ENCODE results near the gene PIGQ.

The PIGQ gene

DNA sequence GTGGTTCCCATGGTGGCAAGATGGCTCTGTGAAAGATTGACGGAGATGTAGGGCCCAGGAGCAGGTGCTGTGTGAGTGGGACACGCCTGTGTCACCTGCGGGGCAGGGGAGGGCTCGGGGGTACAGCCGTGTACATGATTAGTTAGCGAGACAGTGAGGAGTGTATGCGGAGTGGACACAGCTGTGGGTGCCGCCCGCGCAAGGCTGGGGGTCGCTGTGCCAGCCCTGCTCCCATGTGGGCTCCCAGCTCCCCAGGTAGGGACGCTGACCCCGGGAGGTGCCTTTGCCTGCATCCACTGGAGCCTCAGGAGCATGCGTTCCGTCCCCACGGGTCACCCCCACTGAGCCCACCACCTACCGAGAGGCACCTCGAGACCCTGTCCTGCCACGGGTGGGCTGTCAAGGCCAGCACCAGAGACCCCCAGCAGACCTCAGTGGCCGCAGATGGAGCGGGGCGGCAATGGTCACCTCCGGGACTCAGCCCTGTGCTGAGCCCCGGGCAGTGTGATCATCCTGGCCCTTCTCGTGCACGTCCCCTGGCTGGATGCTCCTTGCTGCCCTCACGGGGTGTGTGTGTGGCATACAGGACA lies 34.8 kb upstream of the PIGQ start:
- no peak for DNase-seq

DNA sequence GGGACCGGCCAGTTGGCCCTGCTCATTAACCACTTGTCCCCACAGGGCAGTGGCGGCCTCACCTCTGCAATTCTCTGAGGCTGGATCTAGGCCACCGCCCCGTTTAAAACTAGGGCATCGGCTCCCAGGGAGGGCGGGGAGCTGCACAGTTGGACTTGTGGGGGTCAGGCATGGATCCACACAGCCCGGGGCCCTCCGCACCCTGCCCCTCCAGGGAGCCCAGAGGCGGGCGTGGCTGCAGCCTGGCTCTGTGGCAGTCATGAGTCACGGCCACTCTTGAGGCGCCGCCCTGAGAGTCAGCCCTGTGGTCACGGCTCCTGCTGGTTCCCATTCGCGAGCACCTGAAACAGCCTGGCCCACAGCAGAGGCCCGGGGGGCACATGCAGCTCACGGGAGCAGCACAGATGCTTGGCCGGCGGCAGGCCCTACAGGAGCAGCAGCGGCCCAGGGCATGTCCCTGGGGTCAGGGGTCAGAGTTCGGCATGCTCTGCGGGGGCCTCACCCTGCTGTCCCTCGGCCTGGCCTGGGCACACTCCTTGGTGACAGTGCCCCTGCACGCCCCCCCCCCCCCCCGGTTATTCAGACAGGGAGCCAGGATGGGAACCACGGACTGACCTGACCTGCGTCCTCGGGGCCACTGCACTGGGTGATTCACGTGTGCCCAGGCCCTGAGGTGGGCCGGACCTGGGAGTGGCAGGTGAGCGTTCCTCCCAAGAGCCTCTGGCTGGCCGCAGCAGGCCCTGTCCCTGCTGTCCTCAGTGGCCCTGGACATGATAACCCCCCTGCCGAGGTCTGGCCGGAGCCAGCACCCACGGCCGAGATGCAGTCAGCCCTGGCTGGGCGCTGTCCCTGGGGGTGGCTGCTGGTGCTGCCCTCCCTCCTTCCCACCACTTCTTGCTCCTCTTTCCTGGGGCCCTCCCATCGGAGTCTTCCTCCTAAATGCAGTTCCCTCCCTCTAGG lies 34.0 kb upstream of the PIGQ start:
- DNase-seq = peak; percentile 69

DNA sequence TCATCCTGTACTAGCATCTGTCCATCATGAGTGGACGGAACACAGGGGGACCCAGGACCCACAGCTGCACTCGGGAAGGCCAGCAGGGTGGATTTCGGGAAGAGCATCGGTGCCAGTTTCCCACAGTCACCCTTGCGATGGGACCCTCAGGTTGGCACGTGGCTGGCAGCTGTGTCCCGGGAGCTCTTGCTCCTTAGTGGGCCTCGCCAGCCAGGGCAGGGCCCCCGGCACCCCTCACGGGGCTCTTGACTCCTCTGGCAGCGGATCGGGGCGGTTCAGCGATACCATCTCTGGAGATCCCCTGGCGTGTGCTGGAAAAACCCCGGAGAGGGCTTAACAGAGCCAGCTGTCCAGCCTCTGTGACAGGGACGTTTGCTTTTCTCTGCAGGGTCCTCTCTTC lies 33.0 kb upstream of the PIGQ start:
- DNase-seq = no peak

DNA sequence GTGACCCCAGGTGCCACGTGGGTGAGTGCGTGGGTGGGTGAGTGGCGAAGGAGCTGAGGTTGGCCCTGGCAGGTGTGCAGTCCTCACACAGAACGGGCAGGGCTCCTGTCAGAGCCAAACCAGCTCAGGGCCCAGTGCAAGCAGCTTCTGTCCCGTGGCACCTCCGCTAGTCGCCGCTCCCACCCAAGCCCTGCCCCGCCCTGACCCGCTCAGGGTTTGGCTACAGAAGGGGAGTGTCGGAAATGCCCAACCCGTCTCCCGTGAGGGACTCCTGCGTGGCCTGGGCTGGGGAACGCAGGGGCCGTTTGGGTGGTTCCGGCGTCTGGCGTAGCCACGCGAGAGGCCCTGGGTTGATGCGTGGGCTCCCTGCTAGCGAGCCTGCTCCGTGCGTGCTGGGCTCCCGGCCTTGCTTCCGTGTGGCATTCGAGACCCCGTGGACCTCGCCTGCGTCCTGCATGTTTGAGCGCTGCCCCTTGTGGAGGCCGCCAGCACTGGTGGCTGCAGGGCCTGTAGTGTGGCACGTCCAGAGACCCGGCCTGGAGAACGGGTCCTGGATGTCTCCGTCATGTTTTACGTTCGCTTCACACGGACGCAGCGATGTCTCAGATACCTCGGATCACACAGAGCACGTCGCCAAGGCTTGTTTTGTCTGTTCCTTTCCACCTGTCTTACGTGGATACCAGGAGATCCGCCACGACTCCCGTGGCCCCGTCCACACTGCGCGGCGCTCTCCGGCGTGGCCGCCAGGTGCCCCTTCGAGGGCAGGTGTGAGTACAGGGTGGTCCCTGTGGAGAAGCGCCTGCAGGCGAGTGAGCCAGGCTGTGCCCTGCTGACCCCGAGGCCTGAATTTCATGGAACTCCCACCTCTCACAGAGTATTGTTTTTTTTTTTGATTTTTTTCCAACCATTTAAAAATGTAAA lies 32.1 kb upstream of the PIGQ start:
- DNase-seq = no peak

DNA sequence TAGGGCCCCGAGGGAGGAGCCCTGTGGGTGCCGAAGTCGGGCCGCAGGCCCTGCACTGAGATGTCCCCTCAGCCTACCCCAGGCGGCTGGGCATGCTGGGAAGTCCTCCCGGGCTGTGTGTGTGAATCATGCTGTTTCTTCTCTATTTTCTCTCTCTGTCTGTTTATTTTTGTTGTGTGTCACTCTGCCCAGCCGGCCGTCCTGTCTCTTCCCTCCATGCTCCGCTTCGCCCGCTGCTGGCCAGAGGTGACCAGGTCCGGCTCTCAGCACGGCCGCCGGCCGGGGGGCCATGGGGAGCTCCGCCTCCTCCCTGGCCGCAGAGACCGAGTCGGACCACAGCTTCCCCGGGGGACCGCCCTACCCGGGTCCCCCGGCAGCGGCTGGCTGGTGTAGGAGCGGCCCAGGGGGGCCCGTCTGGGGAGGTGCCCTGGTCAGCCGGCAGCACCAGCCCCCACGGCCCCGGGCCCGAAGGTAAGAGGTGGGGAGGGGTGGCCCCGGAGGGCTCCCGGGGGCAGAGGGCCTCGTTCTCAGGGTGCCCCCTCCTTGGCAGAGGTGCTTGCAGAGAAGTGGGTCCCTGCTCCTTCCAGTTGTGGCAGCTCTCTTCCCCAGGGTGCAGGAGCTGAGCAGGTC lies 29.8 kb upstream of the PIGQ start:
- DNase-seq = no peak

DNA sequence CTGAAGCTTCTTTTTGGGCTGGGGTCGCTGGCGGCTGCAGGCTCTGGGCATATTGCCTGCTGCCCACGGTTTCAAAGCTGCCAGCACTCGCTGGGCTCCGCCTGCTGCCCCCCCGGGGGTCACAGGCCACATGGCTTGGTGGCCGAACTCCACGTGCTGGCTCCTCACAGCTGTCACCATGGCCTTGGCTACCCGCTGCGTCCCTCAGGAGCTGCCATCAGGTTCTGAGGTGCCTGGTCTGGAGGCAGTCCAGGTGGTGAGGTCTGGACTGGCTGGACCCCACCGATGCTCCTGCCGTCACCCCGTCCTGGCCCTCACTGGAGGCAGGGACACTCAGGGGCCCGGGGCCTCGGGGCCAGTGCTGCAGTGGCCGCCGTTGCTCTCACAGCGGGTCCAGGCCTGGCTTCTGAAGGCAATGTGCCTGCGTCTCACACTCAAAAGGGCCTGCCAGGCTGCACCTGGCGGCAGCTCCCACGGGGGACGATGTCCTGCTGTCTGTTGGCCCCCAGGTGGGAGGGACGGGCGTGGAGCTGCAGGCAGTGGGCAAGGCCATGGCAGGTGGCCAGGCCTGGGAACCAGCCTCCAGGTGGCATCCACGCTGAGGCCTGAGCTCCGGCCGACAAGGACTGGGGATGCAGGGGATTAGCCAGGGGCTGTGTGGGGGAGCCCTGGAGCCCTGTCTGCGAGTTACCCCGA lies 29.0 kb upstream of the PIGQ start:
- no peak for DNase-seq

DNA sequence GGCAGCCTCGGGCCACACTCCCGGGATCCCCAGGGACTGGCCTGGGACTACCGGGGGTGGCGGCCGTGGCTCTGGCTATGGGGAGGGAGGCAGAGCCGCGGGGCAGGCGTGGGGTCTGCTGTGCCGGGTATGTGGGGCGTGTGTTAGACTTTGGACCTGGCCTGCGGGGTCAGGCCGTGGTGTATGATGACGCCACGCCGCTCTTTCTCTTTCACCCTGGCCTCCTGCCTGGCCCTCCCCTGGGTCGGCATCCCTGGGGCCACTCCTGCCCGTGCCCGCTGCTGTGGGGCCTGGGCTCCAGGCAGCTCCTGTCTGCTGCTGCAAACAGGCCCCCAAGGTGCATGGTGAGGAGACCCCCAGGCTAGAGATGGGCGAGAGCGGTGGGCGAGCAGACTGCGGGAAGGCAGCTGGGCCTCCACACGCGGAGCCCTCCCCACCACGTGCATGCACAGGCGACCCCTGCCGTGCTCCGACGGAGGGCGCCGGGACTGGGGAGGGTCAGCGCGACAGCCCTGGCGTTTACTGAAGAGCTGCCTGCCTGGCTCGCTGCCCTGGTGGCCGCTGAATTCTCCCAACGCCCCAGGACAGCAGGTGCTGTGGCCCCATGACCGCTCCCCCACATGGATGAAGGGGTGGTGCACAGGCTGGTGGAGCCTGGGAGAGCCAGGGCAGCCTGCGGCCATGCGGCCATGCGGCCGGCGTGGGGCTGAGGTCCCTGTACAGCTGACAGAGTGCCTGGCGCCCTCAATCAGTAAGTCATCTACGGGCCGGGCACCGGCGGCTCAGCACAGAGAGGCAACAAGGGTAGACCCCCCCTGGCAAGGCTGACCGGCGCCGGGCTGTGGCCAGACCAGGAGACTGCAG lies 26.2 kb upstream of the PIGQ start:
- DNase-seq = no peak

DNA sequence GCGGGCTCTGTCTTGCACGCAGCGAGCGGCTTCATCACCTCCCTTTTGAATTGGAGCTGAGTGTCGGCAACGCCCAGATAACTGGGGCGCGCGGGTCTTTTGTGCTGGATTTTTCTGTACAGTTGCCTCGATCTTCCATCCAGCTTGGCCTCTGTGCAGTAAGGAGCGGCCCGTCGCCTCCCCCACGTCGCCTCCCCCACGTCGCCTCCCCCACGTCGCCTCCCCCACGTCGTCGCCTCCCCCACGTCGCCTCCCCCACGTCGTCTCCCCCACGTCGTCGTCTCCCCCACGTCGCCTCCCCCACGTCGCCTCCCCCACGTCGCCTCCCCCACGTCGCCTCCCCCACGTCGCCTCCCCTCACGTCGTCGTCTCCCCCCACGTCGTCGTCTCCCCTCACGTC lies 25.3 kb upstream of the PIGQ start:
- DNase-seq = no peak

DNA sequence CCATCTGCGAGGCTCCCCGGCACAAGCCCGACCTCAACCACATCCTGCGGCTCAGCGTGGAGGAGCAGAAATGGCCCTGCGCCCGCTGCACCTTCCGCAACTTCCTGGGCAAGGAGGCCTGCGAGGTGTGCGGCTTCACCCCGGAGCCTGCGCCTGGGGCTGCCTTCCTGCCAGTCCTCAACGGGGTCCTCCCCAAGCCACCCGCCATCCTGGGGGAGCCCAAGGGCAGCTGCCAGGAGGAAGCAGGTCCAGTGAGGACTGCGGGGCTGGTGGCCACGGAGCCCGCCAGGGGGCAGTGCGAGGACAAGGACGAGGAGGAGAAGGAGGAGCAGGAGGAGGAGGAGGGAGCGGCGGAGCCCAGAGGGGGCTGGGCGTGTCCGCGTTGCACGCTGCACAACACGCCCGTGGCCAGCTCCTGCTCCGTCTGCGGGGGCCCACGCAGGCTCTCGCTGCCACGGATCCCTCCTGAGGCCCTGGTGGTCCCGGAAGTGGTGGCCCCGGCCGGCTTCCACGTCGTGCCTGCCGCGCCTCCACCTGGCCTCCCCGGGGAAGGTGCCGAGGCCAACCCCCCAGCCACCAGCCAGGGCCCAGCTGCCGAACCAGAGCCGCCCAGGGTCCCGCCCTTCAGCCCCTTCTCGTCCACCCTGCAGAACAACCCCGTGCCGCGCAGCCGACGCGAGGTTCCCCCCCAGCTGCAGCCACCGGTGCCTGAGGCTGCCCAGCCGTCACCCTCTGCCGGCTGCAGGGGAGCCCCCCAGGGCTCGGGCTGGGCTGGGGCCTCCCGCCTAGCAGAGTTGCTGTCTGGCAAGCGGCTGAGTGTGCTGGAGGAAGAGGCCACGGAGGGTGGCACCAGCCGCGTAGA lies 22.6 kb upstream of the PIGQ start:
- DNase-seq = peak; percentile 86

DNA sequence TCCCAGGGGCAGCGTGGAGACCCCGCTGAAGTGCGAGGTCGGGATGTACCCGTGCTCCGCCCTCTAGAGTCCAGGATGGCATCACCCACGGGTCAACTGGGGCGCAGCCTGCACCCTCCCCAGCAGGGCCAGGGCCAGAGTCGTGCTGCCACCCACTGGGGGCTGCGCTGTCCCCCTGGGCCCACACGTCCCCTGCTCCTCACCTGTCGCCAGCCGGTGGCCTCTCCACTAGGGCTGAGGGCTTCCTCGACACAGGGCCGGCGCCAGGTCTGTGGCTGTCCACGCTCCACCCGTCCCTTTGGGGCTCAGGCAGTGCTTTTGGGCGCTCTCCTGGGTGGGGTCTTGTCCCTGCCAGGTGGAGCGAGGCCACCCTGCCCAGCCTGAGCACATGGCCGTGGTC lies 21.2 kb upstream of the PIGQ start:
- DNase-seq = no peak

DNA sequence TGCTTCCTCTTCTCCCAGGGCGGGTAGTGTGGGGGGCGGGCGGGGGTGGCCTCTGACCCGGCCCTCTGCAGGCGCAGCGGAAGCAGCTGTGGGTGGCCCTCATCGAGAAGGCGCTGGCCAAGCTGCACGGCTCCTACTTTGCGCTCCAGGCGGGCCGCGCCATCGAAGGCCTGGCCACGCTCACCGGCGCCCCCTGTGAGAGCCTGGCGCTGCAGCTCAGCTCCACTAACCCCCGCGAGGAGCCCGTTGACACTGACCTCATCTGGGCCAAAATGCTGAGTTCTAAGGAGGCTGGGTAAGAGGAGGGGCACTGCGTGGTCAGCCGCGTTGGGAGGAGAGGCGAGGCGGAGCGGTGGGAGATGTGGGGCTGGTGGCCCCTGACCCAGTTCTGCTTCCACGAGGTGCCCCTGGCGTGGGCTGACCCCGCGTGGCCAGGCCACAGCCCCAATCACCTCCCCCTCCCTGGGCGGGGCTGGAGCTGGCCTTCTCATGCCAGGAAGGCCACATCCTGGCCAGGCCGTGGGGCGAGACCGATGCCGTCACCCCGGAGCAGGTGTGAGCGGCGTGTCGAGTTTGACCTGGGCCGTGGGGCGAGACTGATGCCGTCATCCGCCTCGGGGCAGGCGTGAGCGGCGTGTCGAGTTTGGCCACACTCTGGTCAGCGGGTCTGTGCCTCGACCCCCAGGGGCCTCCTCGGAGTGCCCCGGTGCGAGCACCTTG lies 20.1 kb upstream of the PIGQ start:
- DNase-seq = no peak

DNA sequence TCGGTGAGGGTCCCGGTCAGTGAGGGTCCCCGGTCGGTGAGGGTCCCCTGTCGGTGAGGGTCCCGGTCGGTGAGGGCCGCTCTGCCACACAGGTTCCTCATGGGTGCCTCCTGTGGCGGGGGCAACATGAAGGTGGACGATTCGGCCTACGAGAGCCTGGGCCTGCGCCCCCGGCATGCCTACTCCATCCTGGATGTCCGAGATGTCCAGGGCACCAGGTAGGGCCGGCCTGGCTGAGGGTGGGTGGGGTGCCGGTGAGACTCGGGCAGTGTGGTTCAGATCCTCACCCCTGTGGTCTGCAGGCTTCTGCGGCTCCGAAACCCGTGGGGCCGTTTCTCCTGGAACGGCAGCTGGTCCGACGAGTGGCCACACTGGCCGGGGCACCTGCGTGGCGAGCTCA lies 18.6 kb upstream of the PIGQ start:
- no peak for DNase-seq

DNA sequence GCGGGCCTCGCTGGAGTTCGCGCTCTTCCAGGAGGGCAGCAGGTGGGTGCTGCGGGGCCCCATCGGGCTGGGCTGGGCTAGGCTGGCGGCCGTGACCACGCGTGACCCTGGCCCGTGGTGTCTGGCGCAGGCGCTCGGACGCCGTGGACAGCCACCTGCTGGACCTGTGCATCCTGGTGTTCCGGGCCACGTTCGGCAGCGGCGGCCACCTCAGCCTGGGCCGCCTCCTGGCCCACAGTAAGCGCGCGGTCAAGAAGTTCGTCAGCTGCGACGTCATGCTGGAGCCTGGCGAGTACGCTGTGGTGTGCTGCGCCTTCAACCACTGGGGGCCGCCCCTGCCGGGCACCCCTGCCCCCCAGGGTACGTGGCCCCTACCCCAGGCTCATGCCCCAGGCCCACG lies 17.6 kb upstream of the PIGQ start:
- no peak for DNase-seq

DNA sequence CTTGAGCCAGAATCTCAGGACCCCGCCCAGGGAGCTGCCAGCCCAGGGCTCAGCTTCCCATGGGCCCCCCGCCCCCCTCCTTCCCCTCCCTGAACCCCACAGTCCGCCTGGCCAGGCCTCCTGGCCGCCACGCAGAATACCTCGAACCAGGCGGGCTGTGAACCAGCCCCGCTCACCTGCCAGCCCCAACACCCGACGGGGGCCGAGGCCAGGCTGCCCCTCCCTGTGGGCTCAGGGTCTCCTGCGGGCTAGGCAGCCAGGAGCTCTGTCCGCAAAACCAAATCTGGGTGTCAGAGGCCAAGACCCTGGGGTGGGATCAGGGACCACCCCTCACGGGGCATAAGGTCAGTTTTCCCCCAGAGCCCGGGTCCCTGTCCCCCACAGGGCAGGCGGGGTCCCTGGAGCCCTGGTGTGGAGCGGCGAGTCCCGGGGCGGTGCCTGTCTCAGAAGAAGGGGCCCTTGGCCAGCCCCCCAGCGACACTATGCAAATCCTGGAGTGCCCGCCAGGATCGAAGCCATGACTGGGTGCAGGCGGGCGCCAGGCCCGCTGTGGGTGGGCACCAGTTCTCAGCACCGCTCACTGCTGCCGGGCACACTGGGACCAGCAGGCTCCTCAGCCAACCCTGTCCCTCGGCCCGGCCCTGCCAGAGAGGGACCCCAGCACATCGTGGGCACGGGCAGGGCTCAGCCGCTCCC lies 16.0 kb upstream of the PIGQ start:
- no peak for DNase-seq

DNA sequence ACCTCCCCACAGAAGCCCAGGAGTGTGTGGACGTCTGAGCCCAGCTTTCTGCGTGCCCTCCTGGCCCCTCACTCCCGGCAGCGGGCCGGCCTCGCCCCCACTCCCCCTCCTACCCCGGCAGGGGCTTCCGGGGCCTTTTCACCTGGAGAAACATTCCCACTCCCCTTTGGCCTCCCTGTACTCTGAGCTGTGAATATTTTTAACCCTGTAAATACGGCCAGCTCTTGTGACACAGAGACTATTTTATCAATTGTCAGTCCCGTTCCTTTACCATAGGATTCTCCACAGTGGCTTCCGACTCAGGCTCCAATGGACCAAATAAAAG lies 15.5 kb upstream of the PIGQ start:
- DNase-seq = no peak

DNA sequence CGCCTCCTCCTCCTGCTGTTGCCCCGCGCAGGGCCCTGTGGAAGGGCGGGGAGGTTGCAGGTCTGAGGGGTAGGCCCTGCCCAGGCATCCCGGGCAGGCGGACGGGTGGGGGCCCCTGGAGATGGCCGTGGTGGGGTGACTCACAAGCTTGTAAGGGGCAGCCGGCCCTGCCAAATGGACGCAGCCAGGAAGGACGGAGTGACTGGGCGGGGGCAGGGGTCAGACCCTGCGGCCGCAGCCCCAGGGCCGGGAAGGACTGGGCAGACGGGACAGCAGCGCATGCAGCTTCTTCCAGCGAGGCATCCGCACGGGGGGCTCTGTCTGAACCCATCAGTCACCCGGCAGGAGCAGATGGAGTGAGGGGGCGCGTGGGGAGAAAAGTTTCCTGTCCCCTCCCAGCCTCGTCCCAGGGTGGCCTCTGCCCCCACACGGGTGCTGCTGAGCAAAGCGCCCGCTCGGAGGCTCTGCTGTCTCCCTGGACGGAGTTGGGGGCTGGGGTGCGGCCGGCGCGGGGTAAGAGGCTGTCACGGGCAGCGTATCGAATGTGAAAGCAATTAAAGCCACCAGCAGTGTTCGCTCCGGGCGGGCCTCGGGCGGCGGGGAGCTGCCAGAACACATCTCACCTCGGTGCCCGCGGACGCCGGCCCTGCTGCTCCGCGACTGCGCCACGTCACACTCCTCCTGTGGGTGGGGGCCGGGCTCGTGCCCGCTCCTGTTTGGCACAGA lies 15.0 kb upstream of the PIGQ start:
- no peak for DNase-seq

DNA sequence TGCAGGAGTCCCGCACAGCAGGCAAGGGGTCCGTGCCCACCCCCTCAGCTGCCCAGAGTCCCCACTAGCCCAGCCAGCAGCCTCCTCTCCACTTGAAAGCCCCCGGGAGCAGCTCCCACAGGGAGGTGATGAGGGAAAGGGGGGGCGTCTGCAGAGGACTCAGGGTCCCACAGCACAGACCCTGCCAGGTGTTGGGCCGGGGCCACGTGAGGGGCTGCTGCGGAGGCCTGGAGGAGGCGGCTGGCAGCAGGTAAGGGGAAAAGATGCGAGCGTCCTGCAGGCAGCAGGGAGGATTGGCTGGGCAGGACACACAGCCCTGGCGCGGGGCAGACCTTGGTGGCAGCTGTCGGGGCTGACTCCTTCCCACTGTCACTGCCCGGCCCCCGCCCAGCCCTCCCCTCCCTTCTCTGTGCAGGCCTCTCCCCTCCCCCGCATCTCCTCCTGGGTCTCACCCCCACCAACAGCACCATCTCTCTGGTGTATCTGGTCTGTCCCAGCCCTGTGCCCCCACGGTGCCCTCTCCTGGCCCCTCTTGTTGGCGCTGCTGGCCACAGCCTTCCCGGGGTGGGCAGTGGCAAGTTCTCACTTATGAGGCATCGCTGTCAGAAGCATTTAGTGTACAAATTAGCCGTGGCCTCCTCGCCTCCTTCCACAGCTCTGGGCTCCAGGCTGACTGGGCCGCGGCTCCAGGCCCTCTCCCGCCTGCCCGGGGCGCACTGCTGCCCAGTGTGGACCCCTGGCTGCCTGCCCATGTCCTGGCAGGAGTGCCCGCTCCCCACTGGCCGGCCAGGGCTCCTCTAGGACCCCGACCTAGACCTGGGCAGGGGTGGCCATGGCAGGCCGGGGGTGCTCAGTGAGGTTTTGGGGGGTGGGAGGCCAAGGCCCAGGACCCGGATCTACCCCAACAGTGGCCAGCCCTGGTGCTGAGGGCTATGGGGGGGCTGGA lies 14.0 kb upstream of the PIGQ start:
- DNase-seq = no peak
